OCI-LY7 (cell line): ENCODE measurements around the gene FKBP1B.

Experiments
- EZH2phosphoT487 ChIP-seq: fragments of 200-600 bp; sonication (generic); IDR thresholded peaks from 2 replicates; pipeline ENCODE4 v1.6.1; 2018; ENCODE audit warnings: low read depth, borderline replicate concordance, mild to moderate bottlenecking, mixed run types, antibody characterized with exemption, low read length, moderate library complexity, mixed read lengths
- TF ChIP-seq, protein P1 (sequence below): fragments of 200-600 bp; sonication (generic); conservative IDR thresholded peaks from 2 replicates; pipeline ENCODE4 v1.5.1; 2014; ENCODE audit warnings: mild to moderate bottlenecking, antibody characterized with exemption, low read length, moderate library complexity, mixed read lengths

DNA sequence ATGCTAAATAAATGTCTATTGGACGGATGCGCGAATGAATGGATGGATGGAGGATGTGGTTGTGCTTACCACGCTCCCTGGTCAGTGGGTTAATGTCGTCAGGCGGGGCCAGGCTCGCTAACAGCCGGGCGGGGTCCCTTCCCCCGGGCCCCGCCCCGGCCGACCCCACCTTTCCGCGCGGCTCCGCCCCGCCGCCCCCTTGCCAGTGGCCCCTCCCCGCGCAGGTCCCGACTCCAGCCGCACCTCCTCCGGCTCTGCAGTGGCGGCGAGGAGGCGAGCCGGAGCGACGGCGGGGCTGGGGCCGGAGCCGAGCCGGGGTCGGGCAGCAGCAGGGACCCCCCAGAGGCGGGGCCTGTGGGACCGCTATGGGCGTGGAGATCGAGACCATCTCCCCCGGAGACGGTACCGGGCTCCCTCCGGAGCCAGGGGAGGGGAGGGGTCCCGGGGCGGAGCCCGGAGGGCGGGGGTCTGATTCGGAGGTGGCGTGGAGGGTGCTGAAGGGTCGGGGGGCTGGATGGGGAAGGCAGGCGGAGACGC, at the start of gene FKBP1B:
- no peak for TF ChIP-seq EZH2phosphoT487
- TF ChIP-seq, protein P1, sequence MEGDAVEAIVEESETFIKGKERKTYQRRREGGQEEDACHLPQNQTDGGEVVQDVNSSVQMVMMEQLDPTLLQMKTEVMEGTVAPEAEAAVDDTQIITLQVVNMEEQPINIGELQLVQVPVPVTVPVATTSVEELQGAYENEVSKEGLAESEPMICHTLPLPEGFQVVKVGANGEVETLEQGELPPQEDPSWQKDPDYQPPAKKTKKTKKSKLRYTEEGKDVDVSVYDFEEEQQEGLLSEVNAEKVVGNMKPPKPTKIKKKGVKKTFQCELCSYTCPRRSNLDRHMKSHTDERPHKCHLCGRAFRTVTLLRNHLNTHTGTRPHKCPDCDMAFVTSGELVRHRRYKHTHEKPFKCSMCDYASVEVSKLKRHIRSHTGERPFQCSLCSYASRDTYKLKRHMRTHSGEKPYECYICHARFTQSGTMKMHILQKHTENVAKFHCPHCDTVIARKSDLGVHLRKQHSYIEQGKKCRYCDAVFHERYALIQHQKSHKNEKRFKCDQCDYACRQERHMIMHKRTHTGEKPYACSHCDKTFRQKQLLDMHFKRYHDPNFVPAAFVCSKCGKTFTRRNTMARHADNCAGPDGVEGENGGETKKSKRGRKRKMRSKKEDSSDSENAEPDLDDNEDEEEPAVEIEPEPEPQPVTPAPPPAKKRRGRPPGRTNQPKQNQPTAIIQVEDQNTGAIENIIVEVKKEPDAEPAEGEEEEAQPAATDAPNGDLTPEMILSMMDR = no peak
